GM21786 (cell line): ENCODE measurements around the gene FRMD3.

ENCODE experiments used
- ATAC-seq: cut with Tn5 transposase; IDR thresholded peaks from one replicate; pipeline ENCODE4 v1.9.1; 2021; ENCODE audit not compliant: unreplicated experiment

The FRMD3 gene

DNA sequence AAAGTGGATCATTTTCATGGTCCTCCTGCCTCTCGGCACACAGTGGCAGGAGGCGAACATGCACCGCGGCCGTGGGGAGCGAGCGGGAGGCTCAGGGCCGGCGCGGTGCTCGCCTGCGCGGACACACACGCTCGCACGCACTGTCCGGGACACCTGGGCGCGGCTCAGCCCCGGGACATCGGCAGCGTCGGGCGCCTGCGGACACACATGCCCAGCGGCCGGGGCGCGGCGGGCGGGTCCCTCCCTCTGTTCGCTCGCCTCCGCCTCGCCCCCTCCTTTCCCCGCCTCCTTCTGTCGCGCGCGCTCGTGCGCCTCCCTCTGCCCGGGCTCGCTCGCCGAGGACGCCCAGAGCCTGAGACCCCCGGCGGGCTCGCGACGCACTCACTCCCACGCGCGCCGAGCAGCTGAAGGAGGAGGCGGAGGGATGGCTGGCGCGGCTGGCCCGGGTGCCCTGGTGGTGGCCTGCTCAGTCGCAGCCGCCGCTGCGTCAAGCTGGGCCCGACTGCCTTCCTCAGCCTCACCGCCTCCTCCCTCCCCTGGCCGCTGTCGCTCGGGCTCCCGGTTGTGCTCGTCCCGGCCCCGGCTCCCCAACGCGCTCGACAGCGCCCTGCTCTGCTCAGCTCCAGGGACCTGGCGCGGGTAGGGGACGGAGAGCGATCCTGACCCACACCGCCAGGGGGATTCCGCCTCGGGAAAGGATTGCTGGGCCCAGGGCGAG lies at the start of gene FRMD3:
Gene FRMD3 (minus strand): TSS at position 230 of the 718 bp plus-strand sequence. CDS start 170 bp downstream, at position 60.
- ATAC-seq: no peak

- ATAC-seq: no peak
Measured at GRCh38 chr9:83584995-83585394, 46.8 kb upstream of the FRMD3 start.

GRCh38 chr9:83583151-83584014 lies 45.2 kb upstream of the FRMD3 start:
- peak; percentile 85 for ATAC-seq

- no peak for ATAC-seq
Measured at GRCh38 chr9:83582029-83582428, 43.8 kb upstream of the FRMD3 start.

DNA sequence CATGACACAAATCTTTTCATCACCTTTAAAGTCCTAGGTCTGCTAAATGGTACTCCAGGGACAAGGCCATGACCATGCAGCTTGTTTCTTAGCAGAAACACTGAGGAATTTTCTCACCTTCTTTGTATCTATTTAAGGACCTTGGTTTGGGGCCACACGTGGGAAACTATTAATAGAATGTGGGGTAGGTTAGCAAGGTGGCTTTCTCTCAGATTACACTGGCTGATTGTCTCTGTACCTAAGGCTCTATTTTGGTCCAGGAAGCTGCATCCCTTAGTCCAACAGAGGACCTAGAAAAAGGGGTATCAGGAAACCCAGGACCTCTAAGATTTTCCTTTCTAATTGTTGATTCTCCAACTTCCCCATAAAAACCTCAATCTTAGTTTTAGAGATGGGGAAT lies 36.3 kb upstream of the FRMD3 start:
- no peak for ATAC-seq

DNA sequence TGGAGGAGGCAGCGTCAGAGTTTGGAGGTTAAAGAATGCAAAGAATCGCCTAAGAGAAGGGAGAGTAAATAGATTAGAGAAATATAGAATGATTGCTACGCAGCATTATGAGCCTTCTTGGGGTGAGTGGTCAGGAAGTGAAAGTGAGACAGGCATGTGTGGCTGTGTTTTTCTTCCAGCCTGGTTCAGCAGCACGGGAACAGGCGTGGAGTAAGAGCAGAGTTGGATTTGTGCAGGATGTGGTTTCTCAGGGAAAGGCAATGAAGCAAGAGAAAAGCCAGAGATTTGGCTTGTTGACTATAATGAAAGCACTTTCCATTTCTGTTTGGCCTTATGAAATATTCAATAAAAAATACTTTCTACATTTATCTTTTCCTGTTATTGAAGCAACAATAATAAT lies 34.3 kb upstream of the FRMD3 start:
- no peak for ATAC-seq

DNA sequence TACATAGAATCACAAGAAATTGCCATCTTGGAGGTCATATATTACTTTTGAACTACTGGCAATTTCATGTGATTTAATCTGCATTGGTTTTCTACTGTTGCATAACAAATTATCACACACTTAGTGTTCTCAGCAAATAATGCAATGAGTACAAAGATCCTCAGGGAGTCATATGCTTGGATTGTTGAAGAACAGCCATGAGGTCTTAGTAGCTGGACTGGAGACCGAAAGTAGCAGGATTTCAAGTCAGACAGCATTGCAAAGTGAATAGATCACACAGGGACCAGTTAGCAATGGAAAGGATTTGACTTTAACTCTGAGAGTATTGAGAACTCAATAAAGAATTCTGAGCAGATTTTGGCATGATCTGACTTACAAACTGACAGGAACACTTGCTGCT lies 32.2 kb upstream of the FRMD3 start:
- ATAC-seq: no peak

DNA sequence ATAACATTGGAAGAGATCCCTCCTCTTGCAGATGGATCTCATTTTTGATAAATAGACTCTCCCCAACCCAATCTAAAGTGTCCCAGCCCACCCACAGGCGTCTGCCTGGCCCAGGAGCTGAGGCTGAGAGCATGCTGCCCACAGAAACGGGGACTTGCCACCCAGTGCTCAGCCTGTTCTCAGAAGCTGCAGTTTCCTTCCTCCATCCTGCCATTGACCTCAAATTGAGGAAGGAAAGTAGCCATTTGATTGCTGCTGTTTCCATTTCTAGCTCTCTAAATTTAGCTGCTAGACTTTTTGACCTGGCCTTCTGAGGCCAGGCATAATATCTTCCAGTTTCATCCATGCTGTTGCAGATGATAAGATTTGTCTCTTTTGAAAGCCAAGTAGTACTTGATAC lies 31.1 kb upstream of the FRMD3 start:
- no peak for ATAC-seq

- ATAC-seq: no peak
Measured at GRCh38 chr9:83563360-83563759, 25.2 kb upstream of the FRMD3 start.

- no peak for ATAC-seq
Measured at GRCh38 chr9:83560169-83560826, 22.1 kb upstream of the FRMD3 start.

GRCh38 chr9:83557771-83558170 lies 19.6 kb upstream of the FRMD3 start:
- no peak for ATAC-seq

DNA sequence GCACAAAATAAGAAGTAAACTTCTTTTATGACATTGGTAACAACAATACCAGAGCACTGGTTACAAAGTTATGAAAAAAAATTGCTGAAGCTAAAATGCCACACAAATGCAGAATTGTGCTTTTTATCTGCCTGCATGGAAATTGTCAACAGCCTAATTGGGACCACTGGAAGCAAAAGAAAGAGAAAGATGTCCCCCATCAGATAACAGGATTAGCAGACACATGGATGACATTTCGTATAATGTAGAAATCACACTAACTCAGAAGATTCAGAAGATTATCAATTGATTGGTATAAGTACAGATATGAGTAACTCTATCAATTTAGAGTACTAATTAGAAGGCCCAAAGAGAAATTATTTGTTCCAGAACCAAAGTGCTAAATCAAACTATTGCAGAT lies 19.1 kb upstream of the FRMD3 start:
- no peak for ATAC-seq

GRCh38 chr9:83554278-83554677 lies 16.1 kb upstream of the FRMD3 start:
- ATAC-seq: no peak

- peak; percentile 96 for ATAC-seq
Measured at GRCh38 chr9:83544002-83544698, 5.9 kb upstream of the FRMD3 start.

DNA sequence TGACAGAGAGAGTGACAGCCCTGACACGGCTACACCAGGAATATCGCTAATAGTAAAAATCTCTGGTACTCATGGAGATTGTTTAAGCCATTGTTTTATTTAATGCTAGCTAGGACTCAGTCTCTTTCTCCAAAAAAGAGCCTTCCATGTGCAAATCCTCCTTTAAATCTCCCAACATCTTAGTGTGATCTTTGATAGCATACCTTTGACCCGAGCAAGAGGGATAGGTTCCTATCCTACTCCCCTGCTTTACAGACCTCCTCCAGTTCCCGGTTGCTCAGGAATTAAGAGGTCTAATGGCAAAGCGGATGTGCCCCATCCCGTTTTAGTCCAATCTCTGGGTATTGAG lies 663 bp upstream of the FRMD3 start:
- ATAC-seq: no peak

DNA sequence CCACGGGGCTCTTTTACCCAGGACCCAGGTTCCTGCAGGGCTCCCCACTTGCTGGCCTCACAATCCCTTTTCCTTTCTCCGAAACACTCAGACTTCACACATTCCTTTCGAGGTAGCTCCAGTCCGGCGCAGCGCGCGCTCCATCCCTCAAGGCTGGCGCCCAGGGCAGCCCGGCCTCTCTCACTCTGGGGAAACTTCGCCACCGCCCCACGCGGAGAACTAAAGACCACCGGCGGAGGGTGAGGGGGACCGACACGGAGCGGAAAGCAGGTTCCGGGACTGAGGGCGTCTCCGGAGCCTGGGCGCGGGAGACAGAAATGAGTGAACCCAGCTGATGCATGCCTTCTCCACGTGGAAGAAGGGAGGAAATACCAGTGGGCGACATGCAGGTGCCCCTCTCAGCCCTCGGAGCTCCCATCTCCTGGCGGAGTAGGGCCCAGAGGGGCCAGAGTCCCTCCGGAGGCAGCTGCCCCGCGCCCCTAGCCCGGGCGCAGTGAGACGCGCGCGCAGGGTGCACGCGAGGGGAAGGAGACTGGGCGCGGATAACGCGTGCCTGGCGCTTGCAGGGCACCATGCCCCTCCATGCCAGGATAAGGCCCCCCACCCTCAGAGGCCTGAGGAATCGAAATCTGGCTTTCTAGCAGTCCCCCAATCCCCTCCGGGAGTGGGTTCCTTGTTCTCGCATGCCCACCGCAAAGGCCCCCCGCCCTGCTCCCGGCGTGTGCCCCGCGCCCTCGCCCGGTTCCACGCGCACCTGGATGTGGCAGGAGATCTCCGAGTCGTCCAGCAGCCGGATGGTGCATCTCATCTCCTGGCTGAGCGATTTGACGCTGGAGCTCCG lies 650 bp downstream of the FRMD3 start:
- no peak for ATAC-seq

- ATAC-seq: no peak
Measured at GRCh38 chr9:83536332-83536731, 1.9 kb downstream of the FRMD3 start.

GRCh38 chr9:83535736-83536135 lies 2.5 kb downstream of the FRMD3 start:
- no peak for ATAC-seq

GRCh38 chr9:83533296-83533695 lies 4.9 kb downstream of the FRMD3 start:
- ATAC-seq: no peak

DNA sequence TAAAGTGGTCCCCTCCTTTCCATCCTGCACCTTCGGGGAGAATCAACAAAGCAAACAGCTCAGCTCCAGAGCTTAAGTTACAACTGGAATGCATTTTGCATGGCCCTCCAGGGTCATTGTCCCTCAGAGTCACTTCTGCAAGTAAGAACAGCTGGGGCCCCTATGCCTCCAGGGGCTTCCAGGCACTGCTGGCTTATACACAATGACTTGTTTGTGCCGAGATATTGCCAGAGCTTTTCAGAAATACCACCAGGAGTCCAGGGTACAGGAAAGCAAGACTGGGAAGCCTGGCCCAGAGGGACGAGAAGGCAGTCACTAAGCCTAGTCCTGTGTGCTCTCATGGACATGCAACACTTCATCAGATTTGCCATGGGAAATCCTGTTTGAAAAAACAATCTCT lies 11.3 kb downstream of the FRMD3 start:
- ATAC-seq: no peak
